RWPE2 (cell line): Measurements from ENCODE around the gene TMEM143.

Experiments
- ATAC-seq: fragments of 200-7000 bp; cut with Tn5 transposase; 3 replicates; pipeline ENCODE4 v1.9.1; 2021; ENCODE audit warnings: low read depth
- DNase-seq: peaks from one replicate; pipeline ENCODE4 v3.0.0-alpha.2; 2020; ENCODE audit warnings: low spot score
- H3K27ac ChIP-seq: fragments of 450-650 bp; 2 replicates; pipeline ENCODE4 v1.5.1; 2017; ENCODE audit warnings: mild to moderate bottlenecking; ENCODE audit not compliant: poor library complexity, severe bottlenecking
- H3K27me3 ChIP-seq: fragments of 250-450 bp; sonication (Bioruptor Pico); 2 replicates; pipeline ENCODE4 v1.5.1; 2021; ENCODE audit warnings: mild to moderate bottlenecking, moderate library complexity; ENCODE audit not compliant: insufficient read depth, poor library complexity, severe bottlenecking
- H3K36me3 ChIP-seq: fragments of 250-450 bp; sonication (Bioruptor Pico); 2 replicates; pipeline ENCODE4 v1.5.1; 2020; ENCODE audit warnings: low read depth, mild to moderate bottlenecking, moderate library complexity
- H3K4me1 ChIP-seq: fragments of 250-450 bp; sonication (Bioruptor Pico); 2 replicates; pipeline ENCODE4 v1.5.1; 2021; ENCODE audit warnings: mild to moderate bottlenecking, moderate library complexity; ENCODE audit not compliant: insufficient read depth, poor library complexity, severe bottlenecking
- H3K4me3 ChIP-seq: fragments of 250-450 bp; sonication (Bioruptor Pico); 2 replicates; pipeline ENCODE4 v1.5.1; 2021; ENCODE audit warnings: mild to moderate bottlenecking, moderate library complexity; ENCODE audit not compliant: severe bottlenecking
- H3K9me3 ChIP-seq: fragments of 250-450 bp; sonication (Bioruptor Pico); 2 replicates; pipeline ENCODE4 v1.5.1; 2021; ENCODE audit warnings: mild to moderate bottlenecking, moderate library complexity; ENCODE audit not compliant: severe bottlenecking
- CTCF ChIP-seq: fragments of 450-650 bp; IDR thresholded peaks from one replicate; pipeline ENCODE4 v1.5.1; 2017; ENCODE audit warnings: mild to moderate bottlenecking, moderate library complexity; ENCODE audit not compliant: poor library complexity, severe bottlenecking

TMEM143 gene

GRCh38 chr19:48396824-48397176 lies 33.1 kb upstream of the TMEM143 start:
- ATAC-seq (no peak), DNase-seq (no peak)
- Histone ChIP-seq H3K4me1 (peaks cover 6% of the 10 kb centered on the region), H3K36me3 (no peaks in the 10 kb centered on the region), H3K4me3 (no peak overlapping the region), H3K27ac (no peak overlapping the region), H3K27me3 (peaks cover 8% of the 10 kb centered on the region), H3K9me3 (no peaks in the 10 kb centered on the region)
- no peak for TF ChIP-seq CTCF

GRCh38 chr19:48396016-48396823 lies 32.5 kb upstream of the TMEM143 start:
- Histone ChIP-seq H3K27ac (no peak overlapping the region), H3K36me3 (no peaks in the 10 kb centered on the region), H3K4me1 (peaks cover 6% of the 10 kb centered on the region), H3K27me3 (peaks cover 8% of the 10 kb centered on the region), H3K9me3 (no peaks in the 10 kb centered on the region), H3K4me3 (no peak overlapping the region)
- ATAC-seq (no peak), DNase-seq (no peak)
- TF ChIP-seq CTCF = no peak

DNA sequence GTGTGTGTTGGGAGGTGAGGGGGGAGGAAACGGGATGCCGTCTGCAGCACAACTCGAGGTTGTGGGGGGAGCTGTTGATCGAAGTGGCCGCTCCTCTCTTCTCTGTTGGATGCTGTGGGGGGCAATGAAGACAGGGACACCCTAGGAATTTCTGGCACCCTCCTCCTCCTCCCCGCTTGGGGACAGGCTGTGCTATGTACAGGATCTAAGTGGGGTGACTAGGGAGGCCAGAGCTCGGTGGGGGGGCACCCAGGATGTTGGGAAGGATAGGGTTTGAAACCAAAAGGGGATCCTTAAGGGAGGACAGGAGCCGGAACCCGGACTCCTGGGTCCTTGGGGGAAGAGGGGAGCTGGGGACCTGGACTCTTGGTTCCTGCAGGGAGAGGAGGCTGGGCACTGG lies 31.8 kb upstream of the TMEM143 start:
- Histone ChIP-seq H3K4me3 (no peak overlapping the region), H3K4me1 (peaks cover 6% of the 10 kb centered on the region), H3K27ac (no peak overlapping the region), H3K27me3 (peaks cover 8% of the 10 kb centered on the region), H3K9me3 (no peaks in the 10 kb centered on the region), H3K36me3 (no peaks in the 10 kb centered on the region)
- no peak for TF ChIP-seq CTCF
- no peak for DNase-seq
- no peak for ATAC-seq

DNA sequence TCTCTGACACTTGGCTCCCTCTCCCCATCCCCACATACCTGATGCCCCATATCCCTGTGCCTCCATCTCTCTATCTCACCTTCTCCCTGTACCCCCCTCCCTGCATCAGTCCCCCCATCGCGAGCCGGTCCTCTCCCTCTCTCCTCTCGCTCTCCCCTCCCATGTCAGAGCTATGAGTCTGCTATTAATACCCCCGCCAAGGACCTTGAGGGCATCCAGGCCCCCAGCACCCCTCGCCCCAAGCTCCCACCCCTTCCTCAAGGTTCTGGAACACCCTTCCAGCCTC lies 31.4 kb upstream of the TMEM143 start:
- Histone ChIP-seq H3K27me3 (peaks cover 8% of the 10 kb centered on the region), H3K27ac (no peak overlapping the region), H3K4me1 (peaks cover 6% of the 10 kb centered on the region), H3K36me3 (no peaks in the 10 kb centered on the region), H3K4me3 (no peak overlapping the region), H3K9me3 (no peaks in the 10 kb centered on the region)
- TF ChIP-seq CTCF = no peak
- DNase-seq (no peak), ATAC-seq (no peak)
